IMR-90 (cell line): ENCODE measurements around the gene RASA1. TPM values are rescaled to one million over a fixed set of nuclear protein-coding genes. Genes with fewer than 3 reads are reported as not detected.

Experiments
- ATAC-seq: fragments of 200-7000 bp; cut with Tn5 transposase; 2 replicates; pipeline ENCODE4 v1.9.1; 2020; ENCODE audit warnings: low read depth, mild to moderate bottlenecking, moderate library complexity
- BruUV-seq: library from RNA; stranded (reverse); fragments of 400-500 nt; replicated peaks from 2 replicates; lab custom pipeline; 2021; lab: Mats Ljungman, UMichigan
- CTCF ChIA-PET: fragments of 300-600 bp; formaldehyde crosslinking; extraction: SDS; loops from one replicate; lab custom pipeline; 2021; ENCODE audit warnings: antibody characterized with exemption; lab: Yijun Ruan, JAX
- POLR2A ChIA-PET: fragments of 300-600 bp; sonication (Branson Sonifier 250); formaldehyde crosslinking; loops from one replicate; lab custom pipeline; 2022; ENCODE audit warnings: antibody characterized with exemption; ENCODE audit not compliant: unreplicated experiment; lab: Charles Lee
- DNase-seq: peaks from one replicate; pipeline ENCODE4 v3.0.0; 2013
- H2AFZ ChIP-seq: replicated peaks from 2 replicates; pipeline ENCODE3; 2013; ENCODE audit warnings: low read length, mild to moderate bottlenecking; ENCODE audit not compliant: poor library complexity
- H2AK5ac ChIP-seq: 2 replicates; pipeline ENCODE4 v1.6.1; 2013; ENCODE audit warnings: low read depth, low read length, inconsistent platforms
- H2AK9ac ChIP-seq: replicated peaks from 2 replicates; pipeline ENCODE3; 2013; ENCODE audit warnings: mild to moderate bottlenecking, low read depth, low read length, moderate library complexity; ENCODE audit not compliant: poor library complexity
- H2BK120ac ChIP-seq: 2 replicates; pipeline ENCODE4 v1.6.1; 2013; ENCODE audit warnings: low read depth, low read length, inconsistent platforms
- H2BK15ac ChIP-seq: 3 replicates; pipeline ENCODE4 v1.6.1; 2013; ENCODE audit warnings: low read depth, low read length, inconsistent platforms
- H2BK20ac ChIP-seq: 2 replicates; pipeline ENCODE4 v1.6.1; 2013; ENCODE audit warnings: low read depth, mild to moderate bottlenecking, inconsistent platforms, low read length, moderate library complexity
- H2BK5ac ChIP-seq: 2 replicates; pipeline ENCODE4 v1.6.1; 2013; ENCODE audit warnings: mild to moderate bottlenecking, low read depth, low read length, inconsistent platforms; ENCODE audit not compliant: poor library complexity, severe bottlenecking
- H3K14ac ChIP-seq: replicated peaks from 2 replicates; pipeline ENCODE4 v1.6.1; 2013; ENCODE audit warnings: low read depth, low read length, inconsistent platforms
- H3K18ac ChIP-seq: 2 replicates; pipeline ENCODE4 v1.6.1; 2013; ENCODE audit warnings: low read depth, low read length, control low read depth
- H3K23ac ChIP-seq: 2 replicates; pipeline ENCODE4 v1.6.1; 2013; ENCODE audit warnings: low read depth, low read length, inconsistent platforms
- H3K27ac ChIP-seq: 2 replicates; pipeline ENCODE4 v1.5.1; 2013; ENCODE audit warnings: mild to moderate bottlenecking, control low read depth, low read length; ENCODE audit not compliant: insufficient read depth
- H3K27me3 ChIP-seq: 2 replicates; pipeline ENCODE4 v1.6.1; 2013; ENCODE audit warnings: low read length; ENCODE audit not compliant: control insufficient read depth, insufficient read depth
- H3K36me3 ChIP-seq: 2 replicates; pipeline ENCODE4 v1.6.1; 2013; ENCODE audit warnings: low read length, mixed read lengths; ENCODE audit not compliant: control insufficient read depth, insufficient read depth
- H3K4ac ChIP-seq: 2 replicates; pipeline ENCODE4 v1.6.1; 2013; ENCODE audit warnings: low read depth, low read length, inconsistent platforms
- H3K4me1 ChIP-seq: 2 replicates; pipeline ENCODE4 v1.6.1; 2013; ENCODE audit warnings: low read length, mixed read lengths; ENCODE audit not compliant: control insufficient read depth, insufficient read depth
- H3K4me2 ChIP-seq: 2 replicates; pipeline ENCODE4 v1.6.1; 2013; ENCODE audit warnings: low read depth, mild to moderate bottlenecking, control low read depth, low read length, moderate library complexity
- H3K4me3 ChIP-seq: 2 replicates; pipeline ENCODE4 v1.5.1; 2013; ENCODE audit warnings: low read depth, mild to moderate bottlenecking, control low read depth, low read length, moderate library complexity; ENCODE audit not compliant: insufficient read depth
- H3K56ac ChIP-seq: 2 replicates; pipeline ENCODE4 v1.6.1; 2013; ENCODE audit warnings: low read length, inconsistent platforms; ENCODE audit not compliant: insufficient read depth; ENCODE audit errors: extremely low read depth
- H3K79me1 ChIP-seq, 2 experiments: 2 replicates each; pipeline ENCODE4 v1.6.1; 2013; ENCODE audit warnings: low read length in 2 of 2, inconsistent platforms in 1 of 2, low read depth in 1 of 2
- H3K9ac ChIP-seq: 2 replicates; pipeline ENCODE4 v1.6.1; 2013; ENCODE audit warnings: low read depth, low read length, control low read depth
- H3K9me1 ChIP-seq: 2 replicates; pipeline ENCODE4 v1.6.1; 2013; ENCODE audit warnings: low read length, inconsistent platforms; ENCODE audit not compliant: insufficient read depth
- H3K9me3 ChIP-seq: 2 replicates; pipeline ENCODE4 v1.6.1; 2013; ENCODE audit warnings: low read length; ENCODE audit not compliant: control insufficient read depth, insufficient read depth
- H4K20me1 ChIP-seq: 2 replicates; pipeline ENCODE4 v1.6.1; 2013; ENCODE audit warnings: low read length, inconsistent platforms; ENCODE audit not compliant: insufficient read depth
- H4K5ac ChIP-seq: 2 replicates; pipeline ENCODE4 v1.6.1; 2013; ENCODE audit warnings: mild to moderate bottlenecking, low read depth, low read length, control low read depth
- H4K8ac ChIP-seq, 2 experiments: 2 replicates each; pipeline ENCODE4 v1.6.1; 2013; ENCODE audit warnings: low read depth in 2 of 2, low read length in 2 of 2, control low read depth in 1 of 2, inconsistent platforms in 1 of 2
- H4K91ac ChIP-seq: 2 replicates; pipeline ENCODE4 v1.6.1; 2013; ENCODE audit warnings: low read depth, low read length, inconsistent platforms; ENCODE audit not compliant: insufficient read depth
- BHLHE40 ChIP-seq: fragments of 150-350 bp; IDR thresholded peaks from 2 replicates; pipeline ENCODE4 v1.6.1; 2016; ENCODE audit warnings: mild to moderate bottlenecking, low read depth, low read length
- CTCF ChIP-seq: conservative IDR thresholded peaks from 2 replicates; pipeline ENCODE4 v1.5.1; 2012; ENCODE audit warnings: mild to moderate bottlenecking, low read depth, low read length, improper control_type of control experiment
- dilution Hi-C: fragments of 300-500 bp; cut with HindIII; formaldehyde crosslinking; loops from one replicate; pipeline ENCODE4 v1.14.3; 2018; ENCODE audit warnings: low sequenced_read_pairs; ENCODE audit not compliant: unreplicated experiment
- in situ Hi-C: fragments of 300-500 bp; cut with MboI; formaldehyde crosslinking; loops from 3 replicates; pipeline ENCODE4 v1.14.3; 2019; ENCODE audit warnings: low sequenced_read_pairs, inconsistent platforms, mixed read lengths
- intact Hi-C: fragments of 100-400 bp; cut with micrococcal nuclease; formaldehyde crosslinking; loops from 2 replicates; pipeline ENCODE4 v1.10.0; 2022
- polyA plus RNA-seq, 3 experiments: library from polyadenylated mRNA; depleted of rRNA; stranded (reverse); fragments of >200 nt; gene quantifications; 2 replicates each; pipeline ENCODE4 v1.2.3, GENCODE V29; 2012; ENCODE audit warnings: low replicate concordance in 1 of 3
- total RNA-seq: library from RNA; depleted of rRNA; stranded (reverse); fragments of >200 nt; gene quantifications from 2 replicates; pipeline ENCODE4 v1.2.3, GENCODE V29; 2012
- TF ChIP-seq, protein P1 (sequence below): fragments of 150-350 bp; IDR thresholded peaks from 2 replicates; pipeline ENCODE4 v1.6.1; 2016; ENCODE audit warnings: low read depth, mild to moderate bottlenecking, low read length, moderate library complexity, borderline replicate concordance

Gene RASA1
- total and polyA plus RNA-seq, 2 of the 4 experiments (the other 2 are of a cell fraction): 37.6 to 45.7 TPM

DNA sequence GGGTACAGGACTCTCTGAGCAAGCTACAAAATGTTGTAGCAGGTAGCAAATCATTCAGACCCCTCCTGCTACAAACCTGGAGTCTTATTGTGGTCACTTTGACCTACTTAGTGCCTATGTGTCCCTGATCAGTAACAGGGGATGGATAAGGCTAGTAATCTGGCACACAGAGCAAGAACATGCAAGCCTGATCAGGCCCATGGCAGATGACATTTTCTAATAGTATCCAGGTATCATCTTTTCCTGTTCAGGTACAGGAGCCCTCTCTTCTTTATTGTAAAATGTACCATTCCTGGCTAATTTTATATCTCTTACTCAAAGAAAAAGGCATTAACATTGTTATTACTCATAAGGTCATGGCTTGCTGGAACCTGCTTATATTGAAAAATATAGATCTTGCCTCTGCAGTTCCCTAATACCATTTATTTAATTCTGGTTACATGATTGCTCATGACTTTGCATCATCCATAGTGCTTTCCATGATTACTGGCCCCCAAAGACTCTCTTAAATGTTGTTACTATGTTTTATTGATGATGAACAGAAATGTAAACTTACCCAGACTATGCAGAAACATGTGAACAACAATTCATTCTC is 163.3 kb downstream of the RASA1 start:
- no TSS peak for BruUV-seq
- no peak overlapping the region for H2AK9ac ChIP-seq
- POLR2A ChIA-PET: interaction anchor here (0.6 kb wide), 1 partner anchor 132 kb away, joined by 3 read pairs; no protein-coding TSS in a partner anchor

More for the DNA sequence above, 163.3 kb downstream of the RASA1 start:
- dilution Hi-C loops: no loop called here
- CTCF ChIA-PET: no interaction called here
- Histone ChIP-seq H2AK5ac (no peak overlapping the region), H3K23ac (no peak overlapping the region), H3K14ac (no peak overlapping the region), H2BK20ac (no peak overlapping the region), H2BK120ac (no peak overlapping the region), H2AFZ (no peak overlapping the region), H3K56ac (no peak overlapping the region), H3K18ac (no peak overlapping the region), H4K91ac (no peak overlapping the region), H4K5ac (no peak overlapping the region), H3K4ac (no peak overlapping the region), H3K4me2 (no peak overlapping the region), H3K36me3 (no peaks in the 10 kb centered on the region), H3K4me3 (no peak overlapping the region), H4K20me1 (no peaks in the 10 kb centered on the region), H3K27me3 (no peaks in the 10 kb centered on the region), H2BK15ac (no peak overlapping the region), H2BK5ac (no peak overlapping the region), H3K9me3 (no peaks in the 10 kb centered on the region), H4K8ac (no peak overlapping the region), H3K4me1 (no peaks in the 10 kb centered on the region), H3K79me1 (no peaks in the 10 kb centered on the region), H3K9me1 (no peaks in the 10 kb centered on the region), H3K27ac (no peak overlapping the region), H3K9ac (no peak overlapping the region)
- in situ Hi-C loops: no loop called here
- no peak for ATAC-seq
- TF ChIP-seq, protein P1, sequence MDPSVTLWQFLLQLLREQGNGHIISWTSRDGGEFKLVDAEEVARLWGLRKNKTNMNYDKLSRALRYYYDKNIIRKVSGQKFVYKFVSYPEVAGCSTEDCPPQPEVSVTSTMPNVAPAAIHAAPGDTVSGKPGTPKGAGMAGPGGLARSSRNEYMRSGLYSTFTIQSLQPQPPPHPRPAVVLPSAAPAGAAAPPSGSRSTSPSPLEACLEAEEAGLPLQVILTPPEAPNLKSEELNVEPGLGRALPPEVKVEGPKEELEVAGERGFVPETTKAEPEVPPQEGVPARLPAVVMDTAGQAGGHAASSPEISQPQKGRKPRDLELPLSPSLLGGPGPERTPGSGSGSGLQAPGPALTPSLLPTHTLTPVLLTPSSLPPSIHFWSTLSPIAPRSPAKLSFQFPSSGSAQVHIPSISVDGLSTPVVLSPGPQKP: no peak
- TF ChIP-seq BHLHE40 (no peak), CTCF (no peak)
- DNase-seq: no peak
- intact Hi-C loops: no loop called here
